ENCODE data around the gene LGR6.
"Not testable (repeated sequence)": the region's sequence is repeated elsewhere in the genome, so short reads cannot be mapped to it uniquely, and the experiment has no call there.

LGR6 gene

GRCh38 chr1:202176949-202177927, 16.4 kb upstream of the LGR6 start:
- Mint-ChIP-seq H3K27me3 (ENCODE audit: low read depth) (no peaks in the 10 kb centered on the region), H3K36me3 (ENCODE audit: low read depth) (no peaks in the 10 kb centered on the region), H3K4me3 (no peak overlapping the region), H3K27ac (no peak overlapping the region), H3K4me1 (ENCODE audit: low read depth) (no peaks in the 10 kb centered on the region), H3K9me3 (no peaks in the 10 kb centered on the region)
- no peak for DNase-seq (ENCODE audit: low spot score)

- Mint-ChIP-seq H3K36me3 (ENCODE audit: low read depth) (no peaks in the 10 kb centered on the region), H3K27ac (no peak overlapping the region)
Measured at GRCh38 chr1:202179828-202180750, 13.5 kb upstream of the LGR6 start.

GRCh38 chr1:202180751-202181139, 12.9 kb upstream of the LGR6 start:
- DNase-seq (ENCODE audit: low spot score); H3K9me3 Mint-ChIP-seq; H3K27ac Mint-ChIP-seq; H3K36me3 Mint-ChIP-seq (ENCODE audit: low read depth); H3K4me3 Mint-ChIP-seq; H3K27me3 Mint-ChIP-seq (ENCODE audit: low read depth): not testable (repeated sequence)
- H3K4me1 Mint-ChIP-seq (ENCODE audit: low read depth), result peaks cover 10% of the 10 kb centered on the region

More at GRCh38 chr1:202179828-202180750, 13.5 kb upstream of the LGR6 start:
- H3K4me1 Mint-ChIP-seq (ENCODE audit: low read depth), result peaks cover 10% of the 10 kb centered on the region
- H3K9me3 Mint-ChIP-seq, result no peaks in the 10 kb centered on the region
- H3K27me3 Mint-ChIP-seq (ENCODE audit: low read depth), result no peaks in the 10 kb centered on the region
- no peak overlapping the region for H3K4me3 Mint-ChIP-seq
- no peak for DNase-seq (ENCODE audit: low spot score)

GRCh38 chr1:202181586-202181985, 12.0 kb upstream of the LGR6 start:
- no peaks in the 10 kb centered on the region for H3K9me3 Mint-ChIP-seq
- H3K4me3 Mint-ChIP-seq, result no peak overlapping the region
- DNase-seq (ENCODE audit: low spot score), result no peak
- peaks cover 10% of the 10 kb centered on the region for H3K4me1 Mint-ChIP-seq (ENCODE audit: low read depth)
- H3K27ac Mint-ChIP-seq, result no peak overlapping the region
- H3K27me3 Mint-ChIP-seq (ENCODE audit: low read depth), result no peaks in the 10 kb centered on the region
- no peaks in the 10 kb centered on the region for H3K36me3 Mint-ChIP-seq (ENCODE audit: low read depth)

- H3K27ac Mint-ChIP-seq, result no peak overlapping the region
- no peak overlapping the region for H3K4me3 Mint-ChIP-seq
- no peaks in the 10 kb centered on the region for H3K9me3 Mint-ChIP-seq
- DNase-seq (ENCODE audit: low spot score), result no peak
- H3K4me1 Mint-ChIP-seq (ENCODE audit: low read depth), result peaks cover 10% of the 10 kb centered on the region
- no peaks in the 10 kb centered on the region for H3K36me3 Mint-ChIP-seq (ENCODE audit: low read depth)
- no peaks in the 10 kb centered on the region for H3K27me3 Mint-ChIP-seq (ENCODE audit: low read depth)
Measured at GRCh38 chr1:202182040-202182877, 11.3 kb upstream of the LGR6 start.

GRCh38 chr1:202184750-202185460, 8.7 kb upstream of the LGR6 start:
- H3K4me1 Mint-ChIP-seq (ENCODE audit: low read depth), result peaks cover 10% of the 10 kb centered on the region
- H3K27ac Mint-ChIP-seq, result no peak overlapping the region
- no peaks in the 10 kb centered on the region for H3K36me3 Mint-ChIP-seq (ENCODE audit: low read depth)
- peak; percentile 68 for DNase-seq (ENCODE audit: low spot score)
- H3K9me3 Mint-ChIP-seq, result no peaks in the 10 kb centered on the region
- no peak overlapping the region for H3K4me3 Mint-ChIP-seq
- H3K27me3 Mint-ChIP-seq (ENCODE audit: low read depth), result no peaks in the 10 kb centered on the region

- Mint-ChIP-seq H3K4me1 (ENCODE audit: low read depth) (peaks cover 10% of the 10 kb centered on the region), H3K36me3 (ENCODE audit: low read depth) (no peaks in the 10 kb centered on the region), H3K27me3 (ENCODE audit: low read depth) (no peaks in the 10 kb centered on the region), H3K9me3 (no peaks in the 10 kb centered on the region), H3K4me3 (no peak overlapping the region), H3K27ac (no peak overlapping the region)
- DNase-seq (ENCODE audit: low spot score), result no peak
Measured at GRCh38 chr1:202186327-202186726, 7.3 kb upstream of the LGR6 start.

- no peak overlapping the region for H3K4me3 Mint-ChIP-seq
- no peaks in the 10 kb centered on the region for H3K9me3 Mint-ChIP-seq
- H3K36me3 Mint-ChIP-seq (ENCODE audit: low read depth), result no peaks in the 10 kb centered on the region
- no peak overlapping the region for H3K27ac Mint-ChIP-seq
- peaks cover 10% of the 10 kb centered on the region for H3K4me1 Mint-ChIP-seq (ENCODE audit: low read depth)
- no peaks in the 10 kb centered on the region for H3K27me3 Mint-ChIP-seq (ENCODE audit: low read depth)
- DNase-seq (ENCODE audit: low spot score), result no peak
Measured at GRCh38 chr1:202187041-202187671, 6.4 kb upstream of the LGR6 start.

GRCh38 chr1:202187697-202188407, 5.7 kb upstream of the LGR6 start:
- Mint-ChIP-seq H3K27me3 (ENCODE audit: low read depth) (peaks cover 3% of the 10 kb centered on the region), H3K4me1 (ENCODE audit: low read depth) (peaks cover 10% of the 10 kb centered on the region), H3K4me3 (no peak overlapping the region), H3K36me3 (ENCODE audit: low read depth) (no peaks in the 10 kb centered on the region), H3K9me3 (no peaks in the 10 kb centered on the region), H3K27ac (no peak overlapping the region)
- DNase-seq (ENCODE audit: low spot score), result no peak

- Mint-ChIP-seq H3K27me3 (ENCODE audit: low read depth) (peaks cover 10% of the 10 kb centered on the region), H3K27ac (no peak overlapping the region), H3K4me1 (ENCODE audit: low read depth) (peaks cover 7% of the 10 kb centered on the region), H3K36me3 (ENCODE audit: low read depth) (no peaks in the 10 kb centered on the region), H3K4me3 (no peak overlapping the region), H3K9me3 (no peaks in the 10 kb centered on the region)
- peak; percentile 62 for DNase-seq (ENCODE audit: low spot score)
Measured at GRCh38 chr1:202189001-202189790, 4.4 kb upstream of the LGR6 start.

GRCh38 chr1:202189918-202190715, 3.5 kb upstream of the LGR6 start:
- peaks cover 18% of the 10 kb centered on the region for H3K27me3 Mint-ChIP-seq (ENCODE audit: low read depth)
- H3K4me1 Mint-ChIP-seq (ENCODE audit: low read depth), result no peaks in the 10 kb centered on the region

More at GRCh38 chr1:202189918-202190715, 3.5 kb upstream of the LGR6 start:
- H3K36me3 Mint-ChIP-seq (ENCODE audit: low read depth), result no peaks in the 10 kb centered on the region
- no peaks in the 10 kb centered on the region for H3K9me3 Mint-ChIP-seq
- DNase-seq (ENCODE audit: low spot score), result no peak
- H3K4me3 Mint-ChIP-seq, result no peak overlapping the region
- no peak overlapping the region for H3K27ac Mint-ChIP-seq
